ENCODE measurements around the gene ZNF789.

DNA sequence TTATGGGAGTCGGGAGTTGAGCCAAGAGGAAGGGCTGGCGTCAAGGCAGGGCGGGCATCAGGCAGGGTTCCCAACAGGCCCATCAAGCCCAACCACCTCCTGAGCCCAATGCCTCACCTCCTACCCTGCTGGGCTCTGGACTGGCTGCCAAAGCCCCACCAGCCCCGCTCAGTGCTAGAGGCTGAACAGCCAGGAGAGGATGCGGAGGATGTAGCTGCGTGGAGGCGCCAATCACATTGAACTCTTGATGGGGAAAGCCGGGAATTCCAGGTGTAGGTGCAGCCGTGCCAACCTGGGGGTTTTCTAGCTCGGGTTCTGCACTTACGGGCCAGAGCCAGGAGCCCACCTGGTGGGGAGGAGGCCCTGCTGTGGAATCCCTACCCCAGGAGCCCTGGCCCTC is 19.6 kb upstream of the ZNF789 start:
- TF ChIP-seq, protein P1, sequence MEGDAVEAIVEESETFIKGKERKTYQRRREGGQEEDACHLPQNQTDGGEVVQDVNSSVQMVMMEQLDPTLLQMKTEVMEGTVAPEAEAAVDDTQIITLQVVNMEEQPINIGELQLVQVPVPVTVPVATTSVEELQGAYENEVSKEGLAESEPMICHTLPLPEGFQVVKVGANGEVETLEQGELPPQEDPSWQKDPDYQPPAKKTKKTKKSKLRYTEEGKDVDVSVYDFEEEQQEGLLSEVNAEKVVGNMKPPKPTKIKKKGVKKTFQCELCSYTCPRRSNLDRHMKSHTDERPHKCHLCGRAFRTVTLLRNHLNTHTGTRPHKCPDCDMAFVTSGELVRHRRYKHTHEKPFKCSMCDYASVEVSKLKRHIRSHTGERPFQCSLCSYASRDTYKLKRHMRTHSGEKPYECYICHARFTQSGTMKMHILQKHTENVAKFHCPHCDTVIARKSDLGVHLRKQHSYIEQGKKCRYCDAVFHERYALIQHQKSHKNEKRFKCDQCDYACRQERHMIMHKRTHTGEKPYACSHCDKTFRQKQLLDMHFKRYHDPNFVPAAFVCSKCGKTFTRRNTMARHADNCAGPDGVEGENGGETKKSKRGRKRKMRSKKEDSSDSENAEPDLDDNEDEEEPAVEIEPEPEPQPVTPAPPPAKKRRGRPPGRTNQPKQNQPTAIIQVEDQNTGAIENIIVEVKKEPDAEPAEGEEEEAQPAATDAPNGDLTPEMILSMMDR (IDR thresholded peaks at IDR 0.05) = no peak
- TF ChIP-seq POLR2A (IDR thresholded peaks at IDR 0.05) = no peak

Data from adrenal gland (tissue), 5 donors.